Measurements from ENCODE around the gene METTL27.

METTL27 gene

GRCh38 chr7:73879977-73880681 lies 37.8 kb upstream of the METTL27 start:
- Mint-ChIP-seq H3K4me1 (no peaks in the 10 kb centered on the region), H3K9me3 (no peaks in the 10 kb centered on the region), H3K4me3 (no peak overlapping the region), H3K36me3 (ENCODE audit: insufficient read depth) (no peaks in the 10 kb centered on the region), H3K27ac (ENCODE audit: low read depth) (no peak overlapping the region), H3K27me3 (peaks cover 33% of the 10 kb centered on the region)
- no peak for ATAC-seq (replicated peaks; ENCODE audit: extremely low read depth, poor library complexity, severe bottlenecking)
- DNase-seq (ENCODE audit: low spot score in 2 of 2): no peak

- no peak overlapping the region for H3K4me3 Mint-ChIP-seq
- H3K36me3 Mint-ChIP-seq (ENCODE audit: insufficient read depth): no peaks in the 10 kb centered on the region
- ATAC-seq (replicated peaks; ENCODE audit: extremely low read depth, poor library complexity, severe bottlenecking) (no peak), DNase-seq (ENCODE audit: low spot score in 2 of 2) (no peak)
- no peak overlapping the region for H3K27ac Mint-ChIP-seq (ENCODE audit: low read depth)
- H3K9me3 Mint-ChIP-seq: no peaks in the 10 kb centered on the region
- no peaks in the 10 kb centered on the region for H3K4me1 Mint-ChIP-seq
- peaks cover 25% of the 10 kb centered on the region for H3K27me3 Mint-ChIP-seq
Measured at GRCh38 chr7:73876973-73877372, 34.7 kb upstream of the METTL27 start.

GRCh38 chr7:73876361-73876760 lies 34.0 kb upstream of the METTL27 start:
- DNase-seq (ENCODE audit: low spot score in 2 of 2) (no peak), ATAC-seq (replicated peaks; ENCODE audit: extremely low read depth, poor library complexity, severe bottlenecking) (no peak)
- no peaks in the 10 kb centered on the region for H3K36me3 Mint-ChIP-seq (ENCODE audit: insufficient read depth)
- no peak overlapping the region for H3K4me3 Mint-ChIP-seq
- no peaks in the 10 kb centered on the region for H3K9me3 Mint-ChIP-seq
- no peak overlapping the region for H3K27ac Mint-ChIP-seq (ENCODE audit: low read depth)
- H3K27me3 Mint-ChIP-seq: peaks cover 19% of the 10 kb centered on the region
- no peaks in the 10 kb centered on the region for H3K4me1 Mint-ChIP-seq

- H3K4me1 Mint-ChIP-seq: no peaks in the 10 kb centered on the region
- H3K36me3 Mint-ChIP-seq (ENCODE audit: insufficient read depth): no peaks in the 10 kb centered on the region
- H3K4me3 Mint-ChIP-seq: no peak overlapping the region
- H3K9me3 Mint-ChIP-seq: no peaks in the 10 kb centered on the region
- H3K27me3 Mint-ChIP-seq: no peaks in the 10 kb centered on the region
- no peak for ATAC-seq (replicated peaks; ENCODE audit: extremely low read depth, poor library complexity, severe bottlenecking)
- H3K27ac Mint-ChIP-seq (ENCODE audit: low read depth): no peak overlapping the region
- DNase-seq (ENCODE audit: low spot score in 2 of 2): no peak
Measured at GRCh38 chr7:73872056-73872908, 30.0 kb upstream of the METTL27 start.

GRCh38 chr7:73871163-73872011 lies 29.1 kb upstream of the METTL27 start:
- DNase-seq (ENCODE audit: low spot score in 2 of 2) (no peak), ATAC-seq (replicated peaks; ENCODE audit: extremely low read depth, poor library complexity, severe bottlenecking) (no peak)
- no peak overlapping the region for H3K27ac Mint-ChIP-seq (ENCODE audit: low read depth)
- H3K36me3 Mint-ChIP-seq (ENCODE audit: insufficient read depth): no peaks in the 10 kb centered on the region
- H3K27me3 Mint-ChIP-seq: no peaks in the 10 kb centered on the region
- no peak overlapping the region for H3K4me3 Mint-ChIP-seq
- no peaks in the 10 kb centered on the region for H3K9me3 Mint-ChIP-seq
- H3K4me1 Mint-ChIP-seq: no peaks in the 10 kb centered on the region

- no peak overlapping the region for H3K27ac Mint-ChIP-seq (ENCODE audit: low read depth)
- no peak for DNase-seq (ENCODE audit: low spot score in 2 of 2)
- no peak overlapping the region for H3K4me3 Mint-ChIP-seq
- no peaks in the 10 kb centered on the region for H3K9me3 Mint-ChIP-seq
- H3K36me3 Mint-ChIP-seq (ENCODE audit: insufficient read depth): no peaks in the 10 kb centered on the region
- H3K27me3 Mint-ChIP-seq: no peaks in the 10 kb centered on the region
- H3K4me1 Mint-ChIP-seq: no peaks in the 10 kb centered on the region
- no peak for ATAC-seq (replicated peaks; ENCODE audit: extremely low read depth, poor library complexity, severe bottlenecking)
Measured at GRCh38 chr7:73870041-73870492, 27.8 kb upstream of the METTL27 start.

GRCh38 chr7:73869011-73869798 lies 26.9 kb upstream of the METTL27 start:
- H3K9me3 Mint-ChIP-seq: no peaks in the 10 kb centered on the region
- no peak for DNase-seq (ENCODE audit: low spot score in 2 of 2)

GRCh38 chr7:73866446-73866767 lies 24.1 kb upstream of the METTL27 start:
- no peak for ATAC-seq (replicated peaks; ENCODE audit: extremely low read depth, poor library complexity, severe bottlenecking)
- H3K27ac Mint-ChIP-seq (ENCODE audit: low read depth): no peak overlapping the region
- peaks cover 10% of the 10 kb centered on the region for H3K27me3 Mint-ChIP-seq
- H3K4me1 Mint-ChIP-seq: no peaks in the 10 kb centered on the region
- H3K36me3 Mint-ChIP-seq (ENCODE audit: insufficient read depth): peaks cover 2% of the 10 kb centered on the region
- H3K9me3 Mint-ChIP-seq: no peaks in the 10 kb centered on the region
- DNase-seq (ENCODE audit: low spot score in 2 of 2): no peak
- H3K4me3 Mint-ChIP-seq: no peak overlapping the region

More at GRCh38 chr7:73869011-73869798, 26.9 kb upstream of the METTL27 start:
- ATAC-seq (replicated peaks; ENCODE audit: extremely low read depth, poor library complexity, severe bottlenecking): no peak
- no peaks in the 10 kb centered on the region for H3K36me3 Mint-ChIP-seq (ENCODE audit: insufficient read depth)
- no peaks in the 10 kb centered on the region for H3K4me1 Mint-ChIP-seq
- no peak overlapping the region for H3K4me3 Mint-ChIP-seq
- no peak overlapping the region for H3K27ac Mint-ChIP-seq (ENCODE audit: low read depth)
- H3K27me3 Mint-ChIP-seq: no peaks in the 10 kb centered on the region

- Mint-ChIP-seq H3K4me3 (no peak overlapping the region), H3K27me3 (peaks cover 12% of the 10 kb centered on the region), H3K36me3 (ENCODE audit: insufficient read depth) (peaks cover 2% of the 10 kb centered on the region), H3K27ac (ENCODE audit: low read depth) (no peak overlapping the region), H3K9me3 (no peaks in the 10 kb centered on the region), H3K4me1 (no peaks in the 10 kb centered on the region)
- ATAC-seq (replicated peaks; ENCODE audit: extremely low read depth, poor library complexity, severe bottlenecking) (no peak), DNase-seq (ENCODE audit: low spot score in 2 of 2) (no peak)
Measured at GRCh38 chr7:73865738-73866445, 23.6 kb upstream of the METTL27 start.

GRCh38 chr7:73864981-73865711 lies 22.8 kb upstream of the METTL27 start:
- H3K4me3 Mint-ChIP-seq: no peak overlapping the region
- H3K36me3 Mint-ChIP-seq (ENCODE audit: insufficient read depth): peaks cover 2% of the 10 kb centered on the region
- DNase-seq (ENCODE audit: low spot score in 2 of 2) (no peak), ATAC-seq (replicated peaks; ENCODE audit: extremely low read depth, poor library complexity, severe bottlenecking) (no peak)
- peaks cover 12% of the 10 kb centered on the region for H3K27me3 Mint-ChIP-seq
- H3K9me3 Mint-ChIP-seq: no peaks in the 10 kb centered on the region
- H3K27ac Mint-ChIP-seq (ENCODE audit: low read depth): no peak overlapping the region
- no peaks in the 10 kb centered on the region for H3K4me1 Mint-ChIP-seq

GRCh38 chr7:73861305-73861704 lies 19.0 kb upstream of the METTL27 start:
- ATAC-seq (replicated peaks; ENCODE audit: extremely low read depth, poor library complexity, severe bottlenecking): no peak
- no peak overlapping the region for H3K27ac Mint-ChIP-seq (ENCODE audit: low read depth)
- H3K27me3 Mint-ChIP-seq: peaks cover 32% of the 10 kb centered on the region
- no peak overlapping the region for H3K4me3 Mint-ChIP-seq
- H3K4me1 Mint-ChIP-seq: no peaks in the 10 kb centered on the region
- H3K36me3 Mint-ChIP-seq (ENCODE audit: insufficient read depth): peaks cover 4% of the 10 kb centered on the region
- DNase-seq (ENCODE audit: low spot score in 2 of 2): no peak
- no peaks in the 10 kb centered on the region for H3K9me3 Mint-ChIP-seq

Data from central memory CD8-positive, alpha-beta T cell (primary cell).